CD4-positive, CD25-positive, alpha-beta regulatory T cell (primary cell): ENCODE results near the gene CAST. TPM values are rescaled to one million over a fixed set of nuclear protein-coding genes. Genes with fewer than 3 reads are reported as not detected.
A peak's percentile ranks its signal among the peaks of the same experiment; 100 is the strongest.
"Not testable (repeated sequence)": the region's sequence is repeated elsewhere in the genome, so short reads cannot be mapped to it uniquely, and the experiment has no call there.

Experiments used
- ATAC-seq, 2 donors: fragments of 150-1000 bp; cut with Tn5 transposase; one replicate each; pipeline ENCODE4 v1.10.0; 2021; ENCODE audit warnings: low read depth in 2 of 2, moderate number of reproducible peaks in 2 of 2, moderate library complexity in 1 of 2
- DNase-seq, 3 donors: peaks; one replicate each; pipeline versions ENCODE4 v3.0.0 to v3.0.0-alpha.2; 2012 to 2022; ENCODE audit warnings: mixed read lengths in 1 of 3
- H3K27ac ChIP-seq: one replicate; pipeline ENCODE4 v1.7.0; 2013; ENCODE audit warnings: mild to moderate bottlenecking, low read length; ENCODE audit not compliant: insufficient read depth, poor library complexity, severe bottlenecking
- H3K27me3 ChIP-seq: one replicate; pipeline ENCODE4 v1.7.0; 2013; ENCODE audit warnings: low read length; ENCODE audit not compliant: control insufficient read depth, insufficient read depth
- H3K36me3 ChIP-seq: one replicate; pipeline ENCODE4 v1.7.0; 2013; ENCODE audit warnings: mild to moderate bottlenecking, low read length, moderate library complexity; ENCODE audit not compliant: control insufficient read depth, insufficient read depth
- H3K4me1 ChIP-seq: 2 replicates; pipeline ENCODE4 v1.7.0; 2013; ENCODE audit warnings: mild to moderate bottlenecking, low read length; ENCODE audit not compliant: insufficient read depth, control insufficient read depth, poor library complexity, severe bottlenecking
- H3K4me3 ChIP-seq: one replicate; pipeline ENCODE4 v1.7.0; 2013; ENCODE audit warnings: low read depth, mild to moderate bottlenecking, low read length, moderate library complexity
- H3K9me3 ChIP-seq, 2 experiments: 1 replicate in 1 of 2; 2 replicates in 1 of 2; pipeline ENCODE4 v1.7.0; 2013; ENCODE audit warnings: low read length in 2 of 2, mild to moderate bottlenecking in 1 of 2, moderate library complexity in 1 of 2; ENCODE audit not compliant: control insufficient read depth in 2 of 2
- H3K27ac Mint-ChIP-seq, 3 donors: one replicate each; pipeline ENCODE4 v1.8.0; 2020 to 2022; ENCODE audit warnings: mild to moderate bottlenecking in 3 of 3, mixed read lengths in 3 of 3, moderate library complexity in 2 of 3
- H3K27me3 Mint-ChIP-seq: one replicate; pipeline ENCODE4 v1.8.0; 2022; ENCODE audit warnings: mild to moderate bottlenecking, mixed read lengths
- H3K36me3 Mint-ChIP-seq: one replicate; pipeline ENCODE4 v1.8.0; 2020; ENCODE audit warnings: mixed read lengths
- H3K4me1 Mint-ChIP-seq, 4 donors: one replicate each; pipeline ENCODE4 v1.8.0; 2020 to 2022; ENCODE audit warnings: mixed read lengths in 4 of 4, mild to moderate bottlenecking in 1 of 4
- H3K4me3 Mint-ChIP-seq, 4 donors: one replicate each; pipeline ENCODE4 v1.8.0; 2020 to 2022; ENCODE audit warnings: mild to moderate bottlenecking in 4 of 4, mixed read lengths in 4 of 4, moderate library complexity in 3 of 4
- H3K9me3 Mint-ChIP-seq, 7 donors: one replicate each; pipeline ENCODE4 v1.8.0; 2020 to 2022; ENCODE audit warnings: mixed read lengths in 7 of 7, mild to moderate bottlenecking in 3 of 7, moderate library complexity in 2 of 7
- polyA plus RNA-seq, 4 donors: library from polyadenylated mRNA; unstranded; fragments of 300-500 nt; fragmentation: Illumina TruSeq; gene quantifications; one replicate each; pipeline ENCODE4 v1.2.3, GENCODE V29; 2021
- total RNA-seq: library from RNA; stranded (reverse); gene quantifications from one replicate; pipeline ENCODE4 v1.2.3, GENCODE V29; 2022

CAST gene
- total and polyA plus RNA-seq, 5 donors from 2014 or later, result 37.8 to 374 (median 48.2) TPM

DNA sequence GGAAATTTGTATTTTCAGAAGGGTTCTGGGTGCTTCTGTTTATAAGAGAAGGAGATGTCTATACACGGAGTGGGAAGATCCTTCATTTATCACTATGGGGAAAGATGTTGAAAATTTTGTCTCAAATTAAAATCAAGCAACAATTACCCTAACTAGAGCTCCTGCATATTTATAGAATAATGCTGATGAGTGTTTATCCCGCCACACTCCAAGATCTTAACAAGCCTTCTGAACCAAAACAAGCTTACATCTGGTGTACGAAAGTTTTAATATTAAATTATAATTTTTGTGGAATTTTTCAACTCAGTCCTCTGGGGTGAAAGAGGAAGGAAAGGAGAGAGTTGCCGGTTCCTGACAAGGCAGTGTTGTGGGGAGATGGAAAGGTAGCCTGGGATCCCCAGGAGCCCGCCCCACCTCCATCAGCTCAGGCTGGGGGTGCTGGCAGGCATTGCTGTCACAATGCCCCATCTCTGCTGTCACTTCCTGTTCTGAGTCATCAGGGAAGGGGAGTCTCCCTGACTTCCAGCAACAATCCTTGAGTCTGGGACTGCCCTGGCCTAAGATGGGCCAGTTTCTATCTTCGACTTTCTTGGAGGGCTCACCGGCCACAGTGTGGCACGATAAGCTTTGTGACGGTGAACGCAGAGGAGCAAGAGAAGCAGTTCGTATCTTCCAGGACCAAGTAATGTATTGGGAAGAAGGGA lies 81.0 kb downstream of the CAST start:
- H3K27ac Mint-ChIP-seq, result peak overlapping the region; percentile 16 to 53 (median 27)
- H3K27ac ChIP-seq, result no peak overlapping the region

GRCh38 chr5:96743805-96744204 lies 81.6 kb downstream of the CAST start:
- no peaks in the 10 kb centered on the region for H3K9me3 Mint-ChIP-seq

More for the DNA sequence above, 81.0 kb downstream of the CAST start:
- peaks cover 53% of the 10 kb centered on the region for H3K36me3 Mint-ChIP-seq
- no peak for ATAC-seq
- no peak overlapping the region for H3K4me3 Mint-ChIP-seq
- H3K4me3 ChIP-seq, result no peak overlapping the region
- H3K4me1 Mint-ChIP-seq, result peaks cover 0 to 10% (median 6%) of the 10 kb centered on the region in 4 donors
- no peak for DNase-seq
- H3K27me3 ChIP-seq, result no peaks in the 10 kb centered on the region
- H3K36me3 ChIP-seq, result peaks cover 97% of the 10 kb centered on the region
- no peaks in the 10 kb centered on the region for H3K4me1 ChIP-seq
- H3K9me3 Mint-ChIP-seq, result no peaks in the 10 kb centered on the region
- H3K27me3 Mint-ChIP-seq, result no peaks in the 10 kb centered on the region
- no peaks in the 10 kb centered on the region for H3K9me3 ChIP-seq

GRCh38 chr5:96744218-96744617 lies 82.0 kb downstream of the CAST start:
- not testable (repeated sequence) for H3K9me3 Mint-ChIP-seq

More at GRCh38 chr5:96743805-96744204, 81.6 kb downstream of the CAST start:
- Mint-ChIP-seq H3K4me3 (no peak overlapping the region), H3K36me3 (peaks cover 57% of the 10 kb centered on the region), H3K27me3 (no peaks in the 10 kb centered on the region), H3K4me1 (peaks cover 0 to 10% (median 7%) of the 10 kb centered on the region in 4 donors), H3K27ac (peak overlapping the region in 2 of 3 donors; percentile 27 to 53)
- ATAC-seq (no peak), DNase-seq (no peak)
- no peaks in the 10 kb centered on the region for H3K27me3 ChIP-seq
- H3K9me3 ChIP-seq, result no peaks in the 10 kb centered on the region
- H3K36me3 ChIP-seq, result peaks cover 97% of the 10 kb centered on the region
- no peaks in the 10 kb centered on the region for H3K4me1 ChIP-seq
- no peak overlapping the region for H3K4me3 ChIP-seq
- no peak overlapping the region for H3K27ac ChIP-seq

DNA sequence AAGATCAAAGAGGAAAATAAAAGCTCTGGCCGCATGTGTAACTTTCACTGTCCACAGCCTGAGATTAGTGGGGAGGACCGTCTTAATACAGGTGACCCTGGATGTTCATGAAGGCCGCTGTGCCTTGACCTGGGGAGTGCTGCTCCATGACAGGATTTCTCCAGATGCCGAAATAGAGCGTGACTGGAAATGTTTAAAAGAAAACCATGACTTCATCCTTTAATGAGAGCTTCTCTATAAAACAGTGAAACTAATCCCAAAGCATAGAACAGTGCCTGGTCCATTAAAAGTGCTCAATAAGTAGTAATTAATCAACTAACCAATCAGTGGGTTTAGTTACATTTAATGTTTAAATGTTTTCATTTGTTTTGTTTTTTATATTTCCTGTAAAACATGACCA lies 82.8 kb downstream of the CAST start:
- Mint-ChIP-seq H3K27ac (peak overlapping the region in 2 of 3 donors; percentile 71 to 87), H3K4me1 (peaks cover 0 to 11% (median 8%) of the 10 kb centered on the region in 4 donors), H3K9me3 (no peaks in the 10 kb centered on the region), H3K36me3 (peaks cover 62% of the 10 kb centered on the region), H3K4me3 (no peak overlapping the region), H3K27me3 (no peaks in the 10 kb centered on the region)
- no peak overlapping the region for H3K4me3 ChIP-seq
- no peaks in the 10 kb centered on the region for H3K27me3 ChIP-seq
- no peaks in the 10 kb centered on the region for H3K4me1 ChIP-seq
- no peak overlapping the region for H3K27ac ChIP-seq
- H3K36me3 ChIP-seq, result peaks cover 97% of the 10 kb centered on the region
- no peak for ATAC-seq
- no peaks in the 10 kb centered on the region for H3K9me3 ChIP-seq
- DNase-seq, result no peak

More at GRCh38 chr5:96744218-96744617, 82.0 kb downstream of the CAST start:
- H3K27ac ChIP-seq, H3K27me3 Mint-ChIP-seq, H3K9me3 ChIP-seq, H3K4me3 ChIP-seq, H3K4me1 ChIP-seq, H3K27me3 ChIP-seq, DNase-seq, ATAC-seq: not testable (repeated sequence)
- Mint-ChIP-seq H3K4me3 (peak overlapping the region in 1 of 4 donors; percentile 58), H3K36me3 (peaks cover 61% of the 10 kb centered on the region), H3K27ac (peak overlapping the region; percentile 53 to 82 (median 72)), H3K4me1 (peaks cover 0 to 11% (median 8%) of the 10 kb centered on the region in 4 donors)
- H3K36me3 ChIP-seq, result peaks cover 97% of the 10 kb centered on the region

- no peaks in the 10 kb centered on the region for H3K27me3 Mint-ChIP-seq
- peaks cover 52% of the 10 kb centered on the region for H3K36me3 Mint-ChIP-seq
- DNase-seq, result no peak
- H3K27me3 ChIP-seq, result no peaks in the 10 kb centered on the region
- no peak overlapping the region for H3K4me3 ChIP-seq
- no peak for ATAC-seq
- H3K27ac Mint-ChIP-seq, result peak overlapping the region; percentile 1 to 71 (median 6)
- peaks cover 0 to 10% (median 7%) of the 10 kb centered on the region in 4 donors for H3K4me1 Mint-ChIP-seq
- H3K36me3 ChIP-seq, result peaks cover 97% of the 10 kb centered on the region
- no peaks in the 10 kb centered on the region for H3K9me3 Mint-ChIP-seq
- H3K27ac ChIP-seq, result no peak overlapping the region
- no peaks in the 10 kb centered on the region for H3K4me1 ChIP-seq
- H3K4me3 Mint-ChIP-seq, result no peak overlapping the region
- H3K9me3 ChIP-seq, result no peaks in the 10 kb centered on the region
Observed at GRCh38 chr5:96745844-96746531, 83.8 kb downstream of the CAST start.

GRCh38 chr5:96747720-96748119 lies 85.5 kb downstream of the CAST start:
- Mint-ChIP-seq H3K27ac (no peak overlapping the region), H3K36me3 (peaks cover 39% of the 10 kb centered on the region), H3K4me3 (no peak overlapping the region), H3K4me1 (peaks cover 2 to 14% (median 11%) of the 10 kb centered on the region in 4 donors), H3K9me3 (no peaks in the 10 kb centered on the region), H3K27me3 (no peaks in the 10 kb centered on the region)
- Histone ChIP-seq H3K9me3 (no peaks in the 10 kb centered on the region), H3K27me3 (no peaks in the 10 kb centered on the region), H3K27ac (no peak overlapping the region), H3K4me3 (no peak overlapping the region), H3K4me1 (no peaks in the 10 kb centered on the region), H3K36me3 (peaks cover 92% of the 10 kb centered on the region)
- DNase-seq (no peak), ATAC-seq (no peak)

DNA sequence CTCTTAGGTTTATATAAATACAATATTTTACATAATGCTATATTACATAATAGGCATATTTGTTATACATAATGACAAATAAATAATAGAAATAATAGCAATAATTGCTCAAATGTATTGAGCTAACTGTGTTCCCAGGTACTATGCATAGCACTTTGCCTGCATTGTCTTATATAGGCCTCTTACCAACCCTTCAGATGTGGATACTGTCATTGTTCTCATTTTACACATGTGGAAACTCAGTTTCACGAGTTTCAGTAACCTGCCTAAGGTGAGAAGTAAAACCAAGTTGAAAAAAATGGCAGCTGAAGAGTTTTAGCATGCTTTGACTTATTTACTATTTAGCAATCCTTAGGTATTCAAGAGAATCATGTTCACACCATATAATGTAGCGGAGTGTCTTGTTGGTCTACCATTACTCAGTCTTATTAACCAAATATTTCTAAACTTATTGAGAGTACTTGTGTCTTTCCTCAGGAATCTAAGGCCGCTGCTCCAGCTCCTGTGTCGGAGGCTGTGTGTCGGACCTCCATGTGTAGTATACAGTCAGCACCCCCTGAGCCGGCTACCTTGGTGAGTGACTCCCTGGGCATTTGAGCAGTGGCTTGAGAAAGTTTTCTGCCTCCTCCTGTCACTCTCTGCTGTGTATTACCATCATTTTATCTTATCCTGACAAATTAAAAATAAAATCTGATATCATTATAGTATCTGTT lies 88.1 kb downstream of the CAST start:
- H3K27me3 ChIP-seq, result no peaks in the 10 kb centered on the region
- no peak overlapping the region for H3K4me3 ChIP-seq
- H3K9me3 ChIP-seq, result no peaks in the 10 kb centered on the region
- no peak for ATAC-seq
- H3K4me1 Mint-ChIP-seq, result peaks cover 2 to 15% (median 6%) of the 10 kb centered on the region in 4 donors
- H3K27ac Mint-ChIP-seq, result no peak overlapping the region
- DNase-seq, result no peak
- H3K27me3 Mint-ChIP-seq, result no peaks in the 10 kb centered on the region
- no peaks in the 10 kb centered on the region for H3K4me1 ChIP-seq
- no peaks in the 10 kb centered on the region for H3K9me3 Mint-ChIP-seq
- H3K36me3 Mint-ChIP-seq, result peaks cover 28% of the 10 kb centered on the region
- no peak overlapping the region for H3K27ac ChIP-seq
- H3K4me3 Mint-ChIP-seq, result no peak overlapping the region
- H3K36me3 ChIP-seq, result peaks cover 92% of the 10 kb centered on the region
